ENCODE data around the gene GTF3C1. TPM values are rescaled to one million over a fixed set of nuclear protein-coding genes. Genes with fewer than 3 reads are reported as not detected.

Gene GTF3C1
- total RNA-seq, 1 donor from 2014 or later, result 98.7 TPM

DNA sequence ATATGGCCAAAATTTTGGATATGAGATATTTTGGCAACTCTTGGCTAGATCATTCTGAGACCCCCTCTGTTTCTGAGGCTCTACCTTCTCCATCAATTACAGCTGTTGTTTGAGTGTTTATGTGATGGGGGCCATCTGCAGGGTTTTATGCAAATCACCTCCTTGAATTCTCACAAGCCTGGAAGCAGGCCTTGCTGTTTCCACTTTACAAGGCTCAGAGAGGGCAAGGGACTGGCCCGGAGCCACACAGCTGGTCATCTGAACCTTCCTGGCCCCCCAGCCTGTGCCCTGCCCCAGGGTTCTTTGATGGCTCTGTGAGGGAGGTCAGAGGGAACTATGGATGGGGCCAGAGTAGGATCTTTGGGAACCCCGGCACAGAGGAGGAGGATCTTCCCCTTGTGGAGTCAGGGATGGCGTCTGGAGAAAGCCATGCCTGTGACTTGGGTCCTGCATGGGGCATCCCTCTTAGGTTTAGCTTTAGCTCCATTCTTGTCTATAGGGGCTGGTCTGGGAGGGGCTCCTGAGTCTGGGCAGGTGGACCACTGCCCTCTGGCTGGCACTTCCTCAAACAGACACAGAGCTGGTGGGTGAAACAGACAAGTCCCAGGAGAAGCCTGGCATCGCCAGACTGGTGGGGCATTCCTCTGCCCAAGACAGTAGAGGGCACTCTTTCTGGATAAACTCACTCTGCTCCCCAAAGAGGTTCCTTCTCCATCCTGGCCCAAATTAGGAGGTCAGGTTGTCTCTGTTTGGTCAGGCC lies 121.5 kb downstream of the GTF3C1 start:
- no peaks in the 10 kb centered on the region for H3K9me3 Mint-ChIP-seq (ENCODE audit: unreplicated experiment)
- no peak overlapping the region for H3K4me3 Mint-ChIP-seq (ENCODE audit: unreplicated experiment)

DNA sequence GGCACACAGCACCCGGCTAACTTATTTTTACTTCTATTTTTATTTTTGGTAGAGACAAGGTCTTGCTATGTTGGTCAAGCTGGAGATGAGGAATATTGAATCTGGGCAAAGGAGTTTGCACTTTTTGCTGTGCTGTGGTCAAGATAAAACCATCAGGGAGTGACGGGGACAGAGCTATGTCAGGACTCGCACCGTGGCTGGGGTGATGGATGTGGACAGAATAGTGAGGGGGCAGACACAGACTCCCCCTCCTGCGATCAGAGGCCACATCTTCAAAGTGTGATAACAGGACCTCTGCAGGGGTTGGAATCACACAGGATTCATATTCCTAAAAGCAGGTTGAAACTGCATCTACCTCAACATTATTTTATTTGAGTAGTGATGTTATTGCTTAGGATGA lies 122.2 kb downstream of the GTF3C1 start:
- Mint-ChIP-seq H3K9me3 (ENCODE audit: unreplicated experiment) (no peaks in the 10 kb centered on the region), H3K4me3 (ENCODE audit: unreplicated experiment) (no peak overlapping the region), H3K27me3 (ENCODE audit: unreplicated experiment) (no peaks in the 10 kb centered on the region)

More for the DNA sequence above, 121.5 kb downstream of the GTF3C1 start:
- Mint-ChIP-seq H3K27me3 (ENCODE audit: unreplicated experiment) (no peaks in the 10 kb centered on the region), H3K4me1 (ENCODE audit: unreplicated experiment) (no peaks in the 10 kb centered on the region), H3K36me3 (ENCODE audit: low read depth, unreplicated experiment) (no peaks in the 10 kb centered on the region), H3K27ac (ENCODE audit: unreplicated experiment) (no peak overlapping the region)
- DNase-seq (ENCODE audit: low spot score), result peak; percentile 1
- TF ChIP-seq, protein P1, sequence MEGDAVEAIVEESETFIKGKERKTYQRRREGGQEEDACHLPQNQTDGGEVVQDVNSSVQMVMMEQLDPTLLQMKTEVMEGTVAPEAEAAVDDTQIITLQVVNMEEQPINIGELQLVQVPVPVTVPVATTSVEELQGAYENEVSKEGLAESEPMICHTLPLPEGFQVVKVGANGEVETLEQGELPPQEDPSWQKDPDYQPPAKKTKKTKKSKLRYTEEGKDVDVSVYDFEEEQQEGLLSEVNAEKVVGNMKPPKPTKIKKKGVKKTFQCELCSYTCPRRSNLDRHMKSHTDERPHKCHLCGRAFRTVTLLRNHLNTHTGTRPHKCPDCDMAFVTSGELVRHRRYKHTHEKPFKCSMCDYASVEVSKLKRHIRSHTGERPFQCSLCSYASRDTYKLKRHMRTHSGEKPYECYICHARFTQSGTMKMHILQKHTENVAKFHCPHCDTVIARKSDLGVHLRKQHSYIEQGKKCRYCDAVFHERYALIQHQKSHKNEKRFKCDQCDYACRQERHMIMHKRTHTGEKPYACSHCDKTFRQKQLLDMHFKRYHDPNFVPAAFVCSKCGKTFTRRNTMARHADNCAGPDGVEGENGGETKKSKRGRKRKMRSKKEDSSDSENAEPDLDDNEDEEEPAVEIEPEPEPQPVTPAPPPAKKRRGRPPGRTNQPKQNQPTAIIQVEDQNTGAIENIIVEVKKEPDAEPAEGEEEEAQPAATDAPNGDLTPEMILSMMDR (IDR thresholded peaks at IDR 0.05; ENCODE audit: unreplicated experiment), result no peak

DNA sequence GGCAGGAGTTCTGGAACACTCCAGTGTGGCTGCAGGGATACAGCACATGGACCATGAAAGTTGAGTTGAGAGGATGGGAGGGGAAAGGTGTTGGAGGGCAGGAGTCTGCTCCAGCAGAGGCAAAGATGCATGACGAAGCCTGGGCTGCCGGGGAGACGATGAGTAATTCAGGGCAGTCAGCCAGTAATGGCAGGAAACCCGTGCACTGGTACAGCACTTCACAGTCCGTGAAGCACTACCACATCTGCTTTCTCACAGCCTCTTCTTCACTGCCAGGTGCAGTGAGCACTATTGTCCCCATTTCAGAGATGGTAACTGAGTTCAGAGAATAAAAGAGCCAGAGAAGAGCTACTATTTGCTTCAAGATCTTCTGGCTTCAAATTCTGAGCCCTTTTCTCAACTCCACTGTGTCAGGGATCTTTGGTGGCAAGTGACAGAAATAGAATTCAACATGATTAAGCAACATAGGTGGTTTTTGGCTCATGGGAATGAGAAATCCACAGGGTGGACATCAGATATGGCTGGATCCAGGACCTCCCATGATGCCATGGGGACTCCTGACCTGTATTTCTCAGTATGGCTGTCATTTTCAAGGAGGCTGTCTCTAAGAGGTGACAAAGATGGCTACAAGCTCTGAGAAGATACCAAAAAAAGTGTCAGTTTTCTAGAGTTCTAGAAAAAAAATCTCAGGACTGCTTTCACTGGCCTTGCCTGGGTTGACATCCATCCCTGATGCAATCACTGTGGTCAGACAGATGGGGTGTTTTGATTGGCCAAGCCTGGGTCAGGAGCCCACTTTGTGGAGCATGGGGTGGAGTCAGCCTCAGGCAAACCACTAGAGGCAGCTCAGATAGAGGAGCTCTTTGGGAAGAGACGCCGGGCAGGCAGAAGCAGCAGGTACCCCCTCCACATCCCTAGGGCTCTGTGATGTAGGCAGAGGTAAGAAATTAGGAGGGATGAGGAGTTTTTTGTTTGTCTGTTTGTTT lies 123.0 kb downstream of the GTF3C1 start:
- DNase-seq (ENCODE audit: low spot score), result peak; percentile 2
- Mint-ChIP-seq H3K4me3 (ENCODE audit: unreplicated experiment) (no peak overlapping the region), H3K27me3 (ENCODE audit: unreplicated experiment) (no peaks in the 10 kb centered on the region), H3K4me1 (ENCODE audit: unreplicated experiment) (no peaks in the 10 kb centered on the region), H3K9me3 (ENCODE audit: unreplicated experiment) (no peaks in the 10 kb centered on the region), H3K36me3 (ENCODE audit: low read depth, unreplicated experiment) (no peaks in the 10 kb centered on the region), H3K27ac (ENCODE audit: unreplicated experiment) (no peak overlapping the region)
- TF ChIP-seq, protein P1 (IDR thresholded peaks at IDR 0.05; ENCODE audit: unreplicated experiment), result no peak

More for the DNA sequence above, 122.2 kb downstream of the GTF3C1 start:
- no peaks in the 10 kb centered on the region for H3K36me3 Mint-ChIP-seq (ENCODE audit: low read depth, unreplicated experiment)
- H3K27ac Mint-ChIP-seq (ENCODE audit: unreplicated experiment), result no peak overlapping the region
- TF ChIP-seq, protein P1 (IDR thresholded peaks at IDR 0.05; ENCODE audit: unreplicated experiment), result no peak
- no peak for DNase-seq (ENCODE audit: low spot score)
- no peaks in the 10 kb centered on the region for H3K4me1 Mint-ChIP-seq (ENCODE audit: unreplicated experiment)

DNA sequence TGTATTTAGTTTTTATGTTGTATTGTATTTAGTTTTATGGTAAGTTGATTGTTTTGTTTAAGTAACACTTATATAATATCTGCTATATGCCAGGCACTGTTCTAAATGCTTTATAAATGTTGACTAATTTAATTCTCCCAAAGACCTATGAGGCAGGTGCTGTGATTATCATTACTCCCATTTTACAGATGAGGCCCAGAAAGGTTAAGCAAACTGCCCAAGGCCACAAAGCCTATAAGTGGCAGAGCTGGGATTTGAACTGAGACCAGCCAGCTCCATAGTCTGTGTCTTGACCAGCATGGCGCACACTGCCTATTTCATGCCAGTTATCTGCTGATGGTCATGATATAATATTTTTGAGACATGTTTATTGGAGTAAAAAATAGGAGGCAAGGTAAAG lies 123.8 kb downstream of the GTF3C1 start:
- Mint-ChIP-seq H3K27me3 (ENCODE audit: unreplicated experiment) (no peaks in the 10 kb centered on the region), H3K9me3 (ENCODE audit: unreplicated experiment) (peaks cover 2% of the 10 kb centered on the region), H3K4me1 (ENCODE audit: unreplicated experiment) (no peaks in the 10 kb centered on the region), H3K36me3 (ENCODE audit: low read depth, unreplicated experiment) (no peaks in the 10 kb centered on the region), H3K4me3 (ENCODE audit: unreplicated experiment) (no peak overlapping the region), H3K27ac (ENCODE audit: unreplicated experiment) (no peak overlapping the region)
- peak; percentile 0 for DNase-seq (ENCODE audit: low spot score)
- TF ChIP-seq, protein P1 (IDR thresholded peaks at IDR 0.05; ENCODE audit: unreplicated experiment), result no peak

All from endothelial cell (in vitro differentiated cells).